Stimulated activated CD4-positive, alpha-beta T cell treated with anti-CD3 and anti-CD28 coated beads, Interleukin-2, amount 100 ng/mL, for 4 hours (primary cell): ENCODE results near the gene ARHGAP10.

Source experiments
- DNase-seq: peaks from one replicate; pipeline ENCODE4 v3.0.0-alpha.2; 2020; ENCODE audit warnings: low read depth

ARHGAP10 gene

DNA sequence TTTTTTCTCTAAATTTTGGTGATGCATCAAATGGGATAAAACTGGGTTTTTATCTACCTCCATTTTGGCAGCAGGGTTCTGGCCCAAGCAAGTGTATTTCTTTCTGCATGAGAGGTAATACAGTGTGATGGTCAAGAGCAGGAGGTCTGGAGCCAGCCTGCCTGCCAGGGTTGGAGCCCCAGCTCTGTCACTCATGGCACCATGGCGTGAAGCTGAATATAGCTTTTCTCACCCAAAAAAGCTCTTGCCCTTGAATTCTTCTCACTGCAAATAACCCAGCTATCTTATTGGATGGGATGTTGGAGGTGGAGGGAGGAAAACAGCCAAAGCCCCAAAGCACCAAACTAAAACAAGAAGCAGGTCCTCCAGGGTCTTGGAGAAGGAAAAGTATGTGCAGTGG is 218.4 kb downstream of the ARHGAP10 start:
- no peak for DNase-seq

GRCh38 chr4:147950841-147951240 is 219.0 kb downstream of the ARHGAP10 start:
- no peak for DNase-seq

- DNase-seq, result no peak
Measured at GRCh38 chr4:147954850-147955249, 223.0 kb downstream of the ARHGAP10 start.

DNA sequence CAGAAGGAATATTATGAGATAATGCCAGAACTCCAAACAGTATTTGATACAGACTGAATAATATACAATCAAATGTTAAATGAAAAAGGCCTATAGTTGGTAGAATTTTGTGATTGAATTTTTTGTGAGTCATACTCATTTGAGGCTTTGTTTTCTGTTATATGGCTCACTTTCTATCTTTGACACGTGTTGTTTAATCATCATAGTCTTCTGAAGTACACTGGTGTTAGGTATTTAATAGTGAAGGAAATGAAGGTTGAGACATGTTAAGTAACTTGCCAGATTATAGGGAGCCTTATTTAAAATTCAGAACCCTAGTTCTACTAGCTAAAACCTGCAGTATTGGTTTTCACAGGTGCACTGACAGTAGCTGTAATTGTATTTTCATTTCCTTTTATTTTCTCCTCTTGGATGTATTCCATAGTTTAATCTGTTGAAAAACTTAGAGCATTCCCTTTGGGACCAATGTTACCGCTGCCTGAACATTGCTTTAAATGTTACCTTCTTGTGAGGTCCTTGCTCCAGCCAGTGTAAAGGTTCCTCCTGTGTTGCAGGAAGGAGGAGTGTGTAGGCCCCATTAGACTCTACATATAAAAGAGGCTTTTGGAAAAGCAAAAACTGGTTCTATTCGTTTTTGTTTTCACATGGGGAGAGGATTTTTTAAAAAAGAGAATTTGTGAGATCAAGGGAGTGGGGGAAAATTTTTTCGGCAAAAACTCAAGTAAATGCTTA is 224.1 kb downstream of the ARHGAP10 start:
- DNase-seq, result no peak

DNA sequence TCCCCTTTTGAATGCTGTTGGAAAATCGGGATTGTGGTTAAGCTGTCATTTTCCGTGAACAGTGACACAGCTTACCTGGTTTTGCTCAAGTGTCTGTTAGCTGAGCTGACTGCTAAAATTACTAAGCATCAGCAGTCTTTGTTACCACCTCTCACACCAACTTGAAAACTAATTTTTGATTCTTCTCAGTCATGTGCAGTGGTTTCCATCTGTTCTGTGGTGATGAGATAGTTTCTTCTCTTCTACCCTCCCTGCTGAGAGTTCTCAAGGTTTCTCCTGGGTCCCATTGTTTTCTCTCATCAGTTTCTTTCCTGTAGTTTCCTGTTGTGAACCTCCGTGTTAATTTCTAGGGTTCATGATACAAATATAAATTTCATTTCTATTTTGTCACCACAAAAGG is 225.6 kb downstream of the ARHGAP10 start:
- DNase-seq, result no peak

DNA sequence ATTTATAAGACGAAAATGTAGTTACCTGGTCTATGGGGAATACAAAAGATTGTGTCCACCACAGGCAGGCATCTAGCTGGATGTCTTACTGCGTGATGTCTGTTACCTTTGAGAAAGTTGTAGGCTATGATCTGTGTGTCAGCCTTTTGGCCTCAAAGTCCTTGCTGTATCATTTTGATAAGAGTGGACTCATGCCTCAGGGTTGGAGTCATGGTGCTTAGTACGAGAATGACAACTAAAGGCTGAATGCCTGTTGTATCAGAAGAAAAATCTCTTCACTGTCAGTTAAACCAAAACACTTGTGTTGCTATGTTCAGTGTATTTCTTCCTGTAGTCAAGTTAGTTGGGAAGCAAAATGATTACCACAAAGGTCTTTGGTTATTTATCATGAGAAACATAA is 226.2 kb downstream of the ARHGAP10 start:
- DNase-seq, result no peak

DNA sequence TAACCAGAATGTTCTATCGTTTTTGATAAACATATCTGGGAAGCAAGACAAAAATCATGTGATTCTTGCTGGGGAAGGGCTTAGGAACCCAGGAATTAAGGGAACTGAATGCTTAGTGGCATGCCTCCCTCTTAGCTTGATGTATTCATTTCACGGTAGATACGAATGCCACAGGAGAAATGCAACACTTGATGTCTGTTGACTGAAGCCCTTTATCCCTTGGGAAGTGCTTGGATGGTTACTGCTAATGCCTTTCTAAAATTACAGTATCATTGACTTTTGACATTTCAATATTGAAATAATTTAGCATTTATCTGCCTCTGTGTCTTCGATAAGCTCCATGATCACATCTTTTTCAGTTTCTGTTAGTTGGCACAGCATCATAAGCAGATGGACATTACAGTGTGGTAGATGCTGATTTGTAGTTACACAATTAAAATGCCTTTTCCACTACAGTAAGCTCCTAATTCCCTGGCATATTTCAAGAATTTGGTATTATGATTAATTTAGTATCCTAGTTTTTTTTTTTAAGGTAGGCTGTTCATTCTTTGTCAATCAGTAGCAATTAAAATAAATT is 226.7 kb downstream of the ARHGAP10 start:
- no peak for DNase-seq

GRCh38 chr4:147960971-147961370 is 229.1 kb downstream of the ARHGAP10 start:
- DNase-seq, result no peak

GRCh38 chr4:147963839-147964238 is 232.0 kb downstream of the ARHGAP10 start:
- no peak for DNase-seq

GRCh38 chr4:147964266-147964880 is 232.5 kb downstream of the ARHGAP10 start:
- DNase-seq, result no peak

GRCh38 chr4:147965056-147965455 is 233.2 kb downstream of the ARHGAP10 start:
- DNase-seq, result no peak

DNA sequence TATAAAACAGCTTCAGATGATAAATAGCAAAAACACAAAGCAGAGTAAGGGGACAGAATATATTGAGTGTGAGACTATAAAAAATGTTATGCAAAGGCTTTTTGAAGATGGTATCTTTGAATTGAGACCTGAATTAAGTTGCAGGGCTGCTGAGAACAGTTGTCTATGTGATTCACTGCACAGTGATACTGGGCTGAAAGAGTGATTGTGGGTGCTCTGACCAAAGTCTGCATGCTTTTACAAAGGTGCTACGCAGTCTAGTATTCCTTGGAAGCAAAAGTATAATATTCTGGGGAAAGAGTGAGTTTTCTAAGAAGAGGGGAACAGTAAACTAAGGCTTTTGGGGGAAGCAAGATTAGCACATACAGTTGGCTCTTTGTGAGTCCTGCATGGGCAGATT is 234.0 kb downstream of the ARHGAP10 start:
- no peak for DNase-seq

GRCh38 chr4:147968641-147969040 is 236.8 kb downstream of the ARHGAP10 start:
- no peak for DNase-seq

DNA sequence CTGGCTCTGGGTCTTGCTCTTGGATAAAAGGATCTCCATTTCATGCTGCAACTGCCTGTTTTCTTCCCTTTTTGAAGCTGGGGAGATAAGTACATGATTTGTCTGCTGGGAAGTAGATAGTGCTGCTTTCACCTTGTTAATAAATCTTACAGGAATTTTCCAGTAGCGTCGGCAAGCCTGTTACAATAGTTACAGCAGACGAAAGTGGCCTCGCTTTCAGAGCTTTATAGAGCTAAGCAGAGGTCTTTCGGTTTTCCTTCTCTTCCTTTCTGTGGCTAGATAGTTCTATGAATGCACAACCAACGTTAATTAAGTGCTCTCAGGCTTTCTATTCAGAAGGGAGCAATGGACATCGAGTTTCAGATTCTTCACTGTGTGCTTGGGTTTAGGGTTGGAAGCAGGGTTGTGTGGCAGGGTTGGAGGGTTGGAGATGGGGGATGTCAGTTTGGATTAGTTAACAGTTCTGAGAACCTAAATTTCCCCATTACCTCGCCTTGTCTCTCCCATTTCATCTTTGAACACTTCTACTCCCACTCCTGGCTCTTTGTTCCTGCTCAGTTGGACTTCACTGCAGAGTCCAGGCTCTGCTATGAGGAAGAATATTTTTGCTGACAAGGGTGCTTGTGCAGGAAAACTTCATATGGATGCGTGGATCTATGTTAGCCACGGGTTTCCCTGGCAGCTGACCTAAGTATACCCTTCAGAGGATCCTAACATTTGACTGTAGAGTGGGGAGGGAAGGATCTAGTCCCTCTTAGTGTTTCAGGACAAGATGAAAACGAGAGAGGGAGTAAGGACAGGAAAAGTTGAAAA is 237.9 kb downstream of the ARHGAP10 start:
- no peak for DNase-seq

GRCh38 chr4:147971116-147971515 is 239.2 kb downstream of the ARHGAP10 start:
- DNase-seq, result no peak

DNA sequence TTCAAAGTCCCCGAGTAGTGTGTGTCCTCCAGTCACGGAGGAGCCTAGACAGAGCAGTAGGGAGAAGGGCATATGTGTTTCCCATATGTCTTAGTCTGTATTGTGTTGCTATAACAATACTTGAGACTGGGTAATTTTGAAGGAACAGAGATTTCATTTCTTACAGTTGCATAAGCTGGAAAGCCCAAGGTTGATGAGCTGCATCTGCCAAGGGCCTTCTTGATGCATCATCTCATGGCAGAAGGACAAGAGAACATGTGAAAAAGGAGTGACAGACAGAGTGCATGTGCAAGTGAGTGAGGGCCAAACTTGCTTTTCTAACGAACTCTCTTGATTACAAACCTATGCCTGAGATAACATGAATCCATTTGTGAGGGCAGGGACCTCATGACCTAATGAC is 243.4 kb downstream of the ARHGAP10 start:
- no peak for DNase-seq

GRCh38 chr4:147975933-147976928 is 244.3 kb downstream of the ARHGAP10 start:
- no peak for DNase-seq

DNA sequence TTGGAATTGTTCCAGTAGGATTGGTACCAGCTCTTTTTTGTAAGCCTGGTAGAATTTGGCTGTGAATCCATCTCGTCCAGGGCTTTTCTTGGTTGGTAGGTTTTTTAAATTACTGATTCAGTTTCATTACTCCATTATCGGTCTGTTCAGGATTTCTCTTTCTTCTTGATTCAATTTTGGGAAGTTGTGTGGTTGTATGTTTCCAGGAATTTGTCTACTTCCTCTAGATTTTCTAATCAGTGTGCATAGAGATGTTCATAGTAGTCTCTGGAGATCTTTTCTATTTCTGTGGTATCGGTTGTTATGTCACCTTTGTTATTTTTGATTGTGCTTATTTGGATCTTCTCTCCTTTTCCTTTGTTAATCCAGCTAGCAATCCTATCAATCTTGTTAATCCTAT is 248.7 kb downstream of the ARHGAP10 start:
- DNase-seq, result no peak

DNA sequence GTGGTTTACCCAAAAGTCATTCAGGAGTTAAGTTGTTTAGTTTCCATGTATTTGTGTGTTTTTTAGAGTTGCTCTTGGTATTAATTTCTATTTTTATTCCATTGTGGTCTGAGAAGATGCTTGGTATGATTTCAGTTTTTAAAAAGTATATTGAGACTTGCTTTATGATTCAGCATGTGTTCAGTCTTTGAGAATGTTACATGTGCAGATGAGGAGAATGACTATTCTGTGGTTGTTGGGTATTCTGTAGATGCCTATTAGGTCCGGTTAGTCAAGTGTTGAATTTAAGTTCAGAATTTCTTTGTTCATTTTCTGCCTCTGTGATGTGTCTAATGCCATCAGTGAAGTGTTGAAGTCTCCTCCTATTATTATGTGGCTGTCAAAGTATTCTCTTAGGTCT is 249.4 kb downstream of the ARHGAP10 start:
- no peak for DNase-seq

DNA sequence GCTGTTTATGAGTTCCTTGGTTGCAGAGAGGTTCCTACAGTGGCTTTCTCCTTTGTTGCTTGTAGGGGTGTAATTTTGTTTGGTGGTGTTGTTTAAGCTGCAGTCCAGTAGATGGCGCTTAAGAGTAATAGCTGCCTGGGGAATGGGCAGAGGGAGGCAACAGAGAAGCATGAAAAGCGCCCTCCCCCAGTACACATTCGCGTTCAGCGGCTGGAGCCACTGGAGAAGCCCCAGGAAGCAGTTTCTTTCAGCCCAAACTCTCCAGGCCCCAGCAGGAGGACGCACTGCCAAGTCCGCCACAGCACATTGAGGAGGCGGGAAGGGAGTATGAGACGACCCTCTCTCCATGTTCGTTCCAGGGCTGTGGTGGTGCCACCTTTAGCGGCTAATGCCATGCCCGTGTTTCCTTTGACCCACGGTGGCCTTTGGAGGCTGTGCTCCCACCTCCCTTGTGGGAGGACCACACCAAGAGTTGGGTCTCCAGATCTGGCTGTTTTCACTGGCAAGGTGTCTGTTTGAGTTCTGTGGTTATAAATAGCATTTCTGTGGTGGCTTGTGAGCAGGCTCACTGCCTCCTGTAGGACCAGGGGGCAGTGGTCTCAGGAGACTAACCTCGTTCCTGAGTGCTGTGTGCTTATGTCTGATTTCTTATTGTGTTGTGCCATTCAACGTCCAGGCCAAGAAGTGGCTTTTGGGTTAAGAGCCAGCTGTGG is 252.3 kb downstream of the ARHGAP10 start:
- no peak for DNase-seq

DNA sequence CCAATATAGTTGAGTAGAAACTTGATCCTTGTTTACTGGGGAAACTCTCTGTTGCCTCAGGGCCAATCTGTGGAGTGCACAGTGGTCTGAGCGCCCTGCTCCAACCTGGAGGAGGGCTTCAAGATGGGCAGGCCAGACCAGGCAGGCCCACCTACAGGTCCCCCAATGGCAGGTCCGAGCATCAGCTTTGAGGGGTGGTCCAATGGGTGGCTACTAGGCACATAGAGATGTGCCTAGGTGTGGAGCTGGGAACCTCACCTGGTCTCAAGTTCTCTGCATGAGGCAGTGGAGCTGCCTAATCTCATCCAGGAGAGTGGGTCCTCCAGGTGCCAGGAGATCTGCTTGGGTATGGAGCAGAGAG is 252.9 kb downstream of the ARHGAP10 start:
- DNase-seq, result no peak
